ENCODE data around the gene MMAA. TPM values are rescaled to one million over a fixed set of nuclear protein-coding genes. Genes with fewer than 3 reads are reported as not detected.

The MMAA gene
- polyA plus RNA-seq, 3 donors, result 2.1 to 4.0 (median 2.5) TPM

DNA sequence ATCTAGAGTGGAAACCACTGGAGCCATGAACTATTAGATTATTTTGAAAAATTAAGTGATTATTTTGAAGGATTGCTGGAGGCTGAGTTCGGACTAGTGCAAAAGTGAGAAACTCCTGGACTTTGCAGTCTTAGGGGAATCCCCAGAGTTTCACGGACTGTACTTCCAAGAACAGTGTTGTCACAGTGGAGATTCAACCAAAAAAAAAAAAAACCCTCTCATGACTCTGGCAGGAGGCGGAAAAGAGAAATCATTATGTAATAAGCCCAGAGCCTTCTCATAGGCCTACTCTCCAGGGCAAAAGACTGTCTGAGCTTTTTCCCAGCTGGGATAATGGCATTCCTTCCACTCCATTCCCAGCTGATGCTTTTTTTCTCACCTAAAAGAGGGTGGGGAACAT is 44.0 kb downstream of the MMAA start:
- Histone ChIP-seq H3K27ac (ENCODE audit: low read depth in 1 of 2, low read length in 2 of 2) (no peak overlapping the region), H3K36me3 (replicated peaks in 1 of 2; ENCODE audit: control insufficient read depth in 1 of 2, insufficient read depth in 2 of 2, low read length in 2 of 2) (peaks cover 0 to 9% of the 10 kb centered on the region in 2 donors), H3K4me3 (replicated peaks in 1 of 3; ENCODE audit: low read depth in 2 of 3, low read length in 3 of 3) (no peak overlapping the region), H3K9ac (ENCODE audit: insufficient read depth, low read length, poor library complexity, severe bottlenecking) (no peak overlapping the region), H3K9me3 (replicated peaks in 1 of 2; ENCODE audit: control insufficient read depth in 1 of 2, insufficient read depth in 1 of 2, low read length in 2 of 2) (no peaks in the 10 kb centered on the region), H3K79me2 (ENCODE audit: insufficient read depth, low read length) (no peaks in the 10 kb centered on the region), H2AFZ (ENCODE audit: insufficient read depth, low read depth, low read length, poor library complexity, severe bottlenecking) (no peak overlapping the region), H3K27me3 (ENCODE audit: control insufficient read depth in 2 of 2, insufficient read depth in 2 of 2, low read length in 2 of 2) (no peaks in the 10 kb centered on the region), H3K4me1 (ENCODE audit: control insufficient read depth in 1 of 2, insufficient read depth in 2 of 2, low read length in 2 of 2) (no peaks in the 10 kb centered on the region), H3K4me2 (replicated peaks; ENCODE audit: extremely low read depth, low read length, poor library complexity, severe bottlenecking) (no peak overlapping the region), H4K20me1 (ENCODE audit: insufficient read depth, low read length) (no peaks in the 10 kb centered on the region)
- Mint-ChIP-seq H3K9me3 (peaks cover 5 to 24% (median 13%) of the 10 kb centered on the region in 7 donors), H3K27me3 (ENCODE audit: low read depth in 3 of 3) (no peaks in the 10 kb centered on the region), H3K4me1 (no peaks in the 10 kb centered on the region), H3K27ac (peak overlapping the region in 1 of 7 donors; percentile 35), H3K4me3 (no peak overlapping the region), H3K36me3 (peaks cover 15 to 17% of the 10 kb centered on the region in 2 donors)
- TF ChIP-seq CTCF (IDR thresholded peaks at IDR 0.05), result no peak
- intact Hi-C loops (cut with micrococcal nuclease), result no loop called here
- no CpG with 5 or more reads among the region's 3 CpGs for WGBS (ENCODE audit: insufficient coverage)
- no peak for DNase-seq

DNA sequence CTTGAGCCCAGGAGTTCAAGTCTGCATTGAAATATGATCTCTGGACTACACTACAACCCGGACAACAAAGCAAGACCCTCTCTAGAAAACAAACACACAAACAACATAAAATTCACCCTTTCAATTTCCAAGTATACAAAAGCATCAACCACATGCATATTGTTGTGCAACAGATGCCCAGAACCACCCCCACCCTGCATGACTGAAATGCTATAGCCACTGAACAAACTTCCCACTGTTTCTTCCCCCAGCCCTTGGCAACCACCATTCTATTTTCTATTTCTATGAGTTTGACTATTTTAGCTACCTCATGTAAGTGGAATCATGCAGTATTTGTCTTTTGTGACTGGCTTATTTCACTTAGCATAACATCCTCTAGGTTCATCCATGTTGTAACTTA is 46.6 kb downstream of the MMAA start:
- 83% methylated on average over 1 of the region's 1 CpG for WGBS (ENCODE audit: insufficient coverage)
- no peak for TF ChIP-seq CTCF (IDR thresholded peaks at IDR 0.05)
- Histone ChIP-seq H3K4me2 (replicated peaks; ENCODE audit: extremely low read depth, low read length, poor library complexity, severe bottlenecking) (no peak overlapping the region), H3K27ac (ENCODE audit: low read depth in 1 of 2, low read length in 2 of 2) (no peak overlapping the region), H3K4me3 (replicated peaks in 1 of 3; ENCODE audit: low read depth in 2 of 3, low read length in 3 of 3) (no peak overlapping the region), H3K4me1 (ENCODE audit: control insufficient read depth in 1 of 2, insufficient read depth in 2 of 2, low read length in 2 of 2) (no peaks in the 10 kb centered on the region), H3K9me3 (replicated peaks in 1 of 2; ENCODE audit: control insufficient read depth in 1 of 2, insufficient read depth in 1 of 2, low read length in 2 of 2) (no peaks in the 10 kb centered on the region), H3K9ac (ENCODE audit: insufficient read depth, low read length, poor library complexity, severe bottlenecking) (no peak overlapping the region), H3K36me3 (replicated peaks in 1 of 2; ENCODE audit: control insufficient read depth in 1 of 2, insufficient read depth in 2 of 2, low read length in 2 of 2) (no peaks in the 10 kb centered on the region), H4K20me1 (ENCODE audit: insufficient read depth, low read length) (no peaks in the 10 kb centered on the region), H3K79me2 (ENCODE audit: insufficient read depth, low read length) (no peaks in the 10 kb centered on the region), H2AFZ (ENCODE audit: insufficient read depth, low read depth, low read length, poor library complexity, severe bottlenecking) (no peak overlapping the region), H3K27me3 (ENCODE audit: control insufficient read depth in 2 of 2, insufficient read depth in 2 of 2, low read length in 2 of 2) (no peaks in the 10 kb centered on the region)
- Mint-ChIP-seq H3K27me3 (ENCODE audit: low read depth in 3 of 3) (no peaks in the 10 kb centered on the region), H3K27ac (no peak overlapping the region), H3K4me1 (no peaks in the 10 kb centered on the region), H3K36me3 (peaks cover 2 to 5% of the 10 kb centered on the region in 2 donors), H3K4me3 (no peak overlapping the region), H3K9me3 (peaks cover 3 to 18% (median 10%) of the 10 kb centered on the region in 7 donors)
- no peak for DNase-seq
- intact Hi-C loops (cut with micrococcal nuclease), result no loop called here
